Measurements from ENCODE around the gene CNTNAP2.

The CNTNAP2 gene

GRCh38 chr7:146772601-146773000 lies 656.0 kb downstream of the CNTNAP2 start:
- TF ChIP-seq GATA3 (IDR thresholded peaks at IDR 0.05; ENCODE audit: low read depth, low read length) (no peak), GATA2 (IDR thresholded peaks at IDR 0.05; ENCODE audit: low read depth, low read length) (no peak)

- TF ChIP-seq GATA3 (IDR thresholded peaks at IDR 0.05; ENCODE audit: low read depth, low read length) (no peak), GATA2 (IDR thresholded peaks at IDR 0.05; ENCODE audit: low read depth, low read length) (no peak)
Measured at GRCh38 chr7:146773506-146773905, 656.9 kb downstream of the CNTNAP2 start.

GRCh38 chr7:146781352-146782116 lies 664.9 kb downstream of the CNTNAP2 start:
- TF ChIP-seq GATA2 (IDR thresholded peaks at IDR 0.05; ENCODE audit: low read depth, low read length) = no peak
- no peak for TF ChIP-seq GATA3 (IDR thresholded peaks at IDR 0.05; ENCODE audit: low read depth, low read length)

- no peak for TF ChIP-seq GATA2 (IDR thresholded peaks at IDR 0.05; ENCODE audit: low read depth, low read length)
- no peak for TF ChIP-seq GATA3 (IDR thresholded peaks at IDR 0.05; ENCODE audit: low read depth, low read length)
Measured at GRCh38 chr7:146787266-146787665, 670.7 kb downstream of the CNTNAP2 start.

GRCh38 chr7:146788008-146788407 lies 671.4 kb downstream of the CNTNAP2 start:
- TF ChIP-seq GATA2 (IDR thresholded peaks at IDR 0.05; ENCODE audit: low read depth, low read length) (no peak), GATA3 (IDR thresholded peaks at IDR 0.05; ENCODE audit: low read depth, low read length) (no peak)

- TF ChIP-seq GATA2 (IDR thresholded peaks at IDR 0.05; ENCODE audit: low read depth, low read length) (no peak), GATA3 (IDR thresholded peaks at IDR 0.05; ENCODE audit: low read depth, low read length) (no peak)
Measured at GRCh38 chr7:146791344-146792285, 675.0 kb downstream of the CNTNAP2 start.

GRCh38 chr7:146804620-146805019 lies 688.0 kb downstream of the CNTNAP2 start:
- TF ChIP-seq GATA2 (IDR thresholded peaks at IDR 0.05; ENCODE audit: low read depth, low read length) = no peak
- TF ChIP-seq GATA3 (IDR thresholded peaks at IDR 0.05; ENCODE audit: low read depth, low read length) = no peak

- TF ChIP-seq GATA2 (IDR thresholded peaks at IDR 0.05; ENCODE audit: low read depth, low read length) (no peak), GATA3 (IDR thresholded peaks at IDR 0.05; ENCODE audit: low read depth, low read length) (no peak)
Measured at GRCh38 chr7:146805082-146805481, 688.5 kb downstream of the CNTNAP2 start.

GRCh38 chr7:146826329-146826728 lies 709.7 kb downstream of the CNTNAP2 start:
- peak; percentile 9; the same call in 1 of the 2 replicates for TF ChIP-seq GATA2 (IDR thresholded peaks at IDR 0.05; ENCODE audit: low read depth, low read length)
- no peak for TF ChIP-seq GATA3 (IDR thresholded peaks at IDR 0.05; ENCODE audit: low read depth, low read length)

- peak; percentile 78 for TF ChIP-seq GATA2 (IDR thresholded peaks at IDR 0.05; ENCODE audit: low read depth, low read length)
- peak; percentile 89 for TF ChIP-seq GATA3 (IDR thresholded peaks at IDR 0.05; ENCODE audit: low read depth, low read length)
Measured at GRCh38 chr7:146830686-146831085, 714.1 kb downstream of the CNTNAP2 start.

GRCh38 chr7:146831875-146832274 lies 715.3 kb downstream of the CNTNAP2 start:
- TF ChIP-seq GATA3 (IDR thresholded peaks at IDR 0.05; ENCODE audit: low read depth, low read length) = peak; percentile 78
- TF ChIP-seq GATA2 (IDR thresholded peaks at IDR 0.05; ENCODE audit: low read depth, low read length) = peak; percentile 51; the same call in 1 of the 2 replicates

- TF ChIP-seq GATA2 (IDR thresholded peaks at IDR 0.05; ENCODE audit: low read depth, low read length) (no peak; the same call in 1 of the 2 replicates), GATA3 (IDR thresholded peaks at IDR 0.05; ENCODE audit: low read depth, low read length) (peak; percentile 35; the same call in 1 of the 2 replicates)
Measured at GRCh38 chr7:146844405-146844804, 727.8 kb downstream of the CNTNAP2 start.

GRCh38 chr7:146858690-146859089 lies 742.1 kb downstream of the CNTNAP2 start:
- no peak for TF ChIP-seq GATA3 (IDR thresholded peaks at IDR 0.05; ENCODE audit: low read depth, low read length)

- no peak for TF ChIP-seq GATA2 (IDR thresholded peaks at IDR 0.05; ENCODE audit: low read depth, low read length)
- no peak for TF ChIP-seq GATA3 (IDR thresholded peaks at IDR 0.05; ENCODE audit: low read depth, low read length)
Measured at GRCh38 chr7:146861701-146862100, 745.1 kb downstream of the CNTNAP2 start.
